HG03045 (cell line): ENCODE results near the gene GPR37L1.
"Not testable (repeated sequence)": the region's sequence is repeated elsewhere in the genome, so short reads cannot be mapped to it uniquely, and the experiment has no call there.

Experiments used
- ATAC-seq: cut with Tn5 transposase; IDR thresholded peaks from one replicate; pipeline ENCODE4 v1.9.1; 2021; ENCODE audit warnings: mild to moderate bottlenecking, moderate library complexity; ENCODE audit not compliant: unreplicated experiment

Gene GPR37L1

DNA sequence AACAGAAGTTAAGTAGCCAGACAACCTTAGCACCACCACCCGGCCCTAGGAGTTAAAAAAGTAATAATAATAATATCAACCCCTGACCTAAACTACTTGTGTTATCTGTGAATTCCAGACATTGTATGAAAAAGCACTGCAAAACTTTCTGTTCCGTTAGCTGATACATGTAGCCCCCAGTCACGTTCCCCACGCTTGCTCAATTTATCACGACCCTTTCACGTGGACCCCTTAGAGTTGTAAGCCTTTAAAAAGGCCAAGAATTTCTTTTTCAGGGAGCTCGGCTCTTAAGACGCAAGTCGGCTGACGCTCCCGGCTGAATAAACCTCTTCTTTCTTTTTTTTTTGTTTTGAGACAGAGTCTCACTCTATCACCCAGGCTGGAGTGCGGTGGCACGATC is 44.3 kb downstream of the GPR37L1 start:
- not testable (repeated sequence) for ATAC-seq

DNA sequence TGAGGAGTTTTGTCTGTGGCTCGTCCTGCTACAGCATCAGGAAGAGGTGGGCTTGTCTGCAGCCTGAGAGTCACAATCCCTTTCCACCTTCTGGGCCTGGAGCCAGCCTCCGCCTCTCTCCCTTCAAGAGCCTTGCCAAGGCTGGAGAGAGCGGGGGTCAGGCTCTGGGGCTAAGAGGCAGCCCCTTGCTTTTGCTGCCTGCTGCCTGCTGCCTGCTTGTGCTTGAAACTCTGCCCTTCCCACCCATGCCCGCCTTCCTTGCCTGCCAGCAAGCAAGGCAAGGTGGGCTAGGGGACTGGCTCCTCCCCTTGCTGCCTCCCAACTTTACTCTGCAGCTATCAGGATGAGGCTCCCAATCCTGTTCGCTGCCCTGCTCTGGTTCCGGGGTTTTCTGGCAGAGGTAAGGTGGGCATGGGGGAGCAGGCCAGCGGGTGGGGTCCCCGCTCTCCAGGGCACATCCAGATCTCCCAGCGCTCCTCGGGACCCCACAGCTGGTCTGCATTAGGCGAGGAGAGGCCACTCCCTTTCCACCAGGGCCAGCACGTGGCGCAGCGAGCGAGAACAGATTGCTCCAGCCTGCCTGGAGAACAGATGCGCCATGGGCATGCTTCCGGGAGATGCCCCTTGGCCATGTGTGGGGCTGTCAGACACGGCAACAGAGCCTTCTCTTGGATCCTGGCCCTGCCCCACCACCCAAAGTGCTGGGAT is 45.1 kb downstream of the GPR37L1 start:
- no peak for ATAC-seq

DNA sequence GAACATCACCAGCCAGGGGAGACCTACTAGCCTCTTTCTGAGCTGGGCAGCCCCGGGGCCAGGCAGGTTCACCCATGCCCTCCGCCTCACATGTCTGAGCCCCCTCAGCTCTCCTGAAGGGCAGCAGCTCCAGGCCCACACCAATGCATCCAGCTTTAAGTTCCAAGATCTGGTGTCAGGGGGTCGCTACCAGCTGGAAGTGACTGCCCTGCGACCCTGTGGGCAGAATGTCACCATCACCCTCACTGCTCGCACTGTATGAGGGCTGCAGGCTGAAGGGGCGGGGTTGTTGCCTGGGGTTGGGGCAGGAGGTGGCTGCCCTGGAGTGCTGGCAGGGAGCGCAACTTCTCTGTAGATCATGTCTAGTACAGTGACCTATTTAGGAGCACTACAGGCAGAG is 46.1 kb downstream of the GPR37L1 start:
- ATAC-seq: no peak

DNA sequence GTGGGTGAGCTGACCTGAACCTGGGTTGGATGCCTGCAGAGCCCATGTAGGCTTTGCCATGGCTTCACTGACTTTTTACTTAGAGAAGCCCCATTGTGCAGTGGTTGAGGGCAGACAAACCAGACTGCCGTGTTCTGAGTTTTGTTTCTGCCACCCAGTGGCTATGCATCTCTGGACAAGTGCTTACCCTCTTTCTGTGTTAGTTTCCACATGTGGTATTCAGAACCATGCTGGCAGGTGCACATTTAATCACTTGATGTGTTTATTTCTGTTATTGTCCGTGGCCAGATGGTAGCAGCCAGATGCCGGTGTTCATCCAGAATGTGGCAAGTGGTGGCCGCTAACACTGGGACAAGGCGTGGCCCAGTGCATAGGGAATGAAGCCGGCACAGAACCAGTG is 48.0 kb downstream of the GPR37L1 start:
- ATAC-seq: no peak

DNA sequence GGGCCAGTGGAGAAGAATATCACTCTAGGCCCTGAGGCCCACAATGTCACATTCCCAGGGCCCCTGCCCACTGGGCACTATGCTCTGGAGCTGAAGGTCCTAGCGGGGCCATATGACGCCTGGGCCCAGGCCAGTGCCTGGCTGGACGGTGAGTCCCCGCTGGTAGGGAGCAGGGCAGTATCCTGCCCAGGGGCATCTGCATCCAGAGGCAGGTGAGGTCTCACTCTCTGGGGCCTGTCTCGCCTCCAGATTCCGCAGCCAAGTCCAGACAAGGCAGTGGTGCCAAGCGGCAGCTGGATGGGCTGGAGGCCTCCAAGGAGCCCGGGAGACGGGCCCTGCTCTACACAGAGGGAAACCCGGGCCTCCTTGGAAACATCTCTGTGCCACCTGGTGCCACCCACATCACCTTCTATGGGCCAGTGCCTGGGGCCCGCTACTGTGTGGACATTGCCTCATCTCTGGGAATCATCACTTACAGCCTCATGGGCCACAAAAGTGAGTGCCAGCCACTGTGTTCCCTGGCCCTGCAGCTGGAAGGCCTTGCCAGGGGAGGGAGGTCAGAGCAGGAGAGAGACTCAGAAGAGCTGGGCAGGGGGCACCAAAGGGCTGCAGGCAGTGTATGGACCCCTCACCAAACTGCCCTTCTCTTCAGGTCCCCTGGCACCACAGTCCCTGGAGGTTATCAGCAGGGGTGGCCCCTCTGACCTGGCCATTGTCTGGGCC is 48.7 kb downstream of the GPR37L1 start:
- ATAC-seq: no peak

DNA sequence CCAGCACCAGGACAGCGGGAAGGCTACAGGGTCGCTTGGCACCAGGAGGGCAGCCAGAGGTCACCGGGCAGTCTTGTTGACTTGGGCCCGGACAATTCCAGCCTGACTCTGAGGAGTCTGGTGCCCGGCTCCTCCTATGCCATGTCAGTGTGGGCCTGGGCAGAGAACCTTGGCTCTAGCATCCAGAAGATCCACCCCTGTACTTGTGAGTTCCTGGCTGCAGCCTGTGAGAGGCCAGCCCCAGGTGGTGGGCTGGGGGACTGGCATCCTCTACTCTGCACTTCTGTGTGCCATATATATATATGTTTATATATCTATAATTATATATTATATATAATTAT is 49.3 kb downstream of the GPR37L1 start:
- no peak for ATAC-seq

DNA sequence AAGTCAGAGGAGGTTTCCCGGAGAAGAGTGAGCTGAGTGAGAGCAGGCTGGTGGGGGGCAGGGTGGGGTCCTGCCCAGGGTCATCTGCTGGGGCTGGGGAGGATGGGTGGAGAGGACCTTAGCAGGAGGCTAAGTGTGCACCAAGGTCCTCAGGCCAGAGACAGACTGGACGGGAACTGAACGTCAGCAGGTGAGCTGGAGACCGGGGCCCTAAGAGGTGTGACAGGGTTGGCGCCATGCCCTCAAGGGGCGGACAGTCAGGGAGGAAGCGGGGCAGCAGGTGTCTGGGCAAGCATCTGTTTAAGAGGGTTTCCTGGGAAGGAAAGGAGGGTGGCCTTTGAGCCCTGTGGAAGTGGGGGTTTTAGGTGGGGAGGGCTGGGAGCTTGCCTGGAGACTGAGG is 51.3 kb downstream of the GPR37L1 start:
- no peak for ATAC-seq

DNA sequence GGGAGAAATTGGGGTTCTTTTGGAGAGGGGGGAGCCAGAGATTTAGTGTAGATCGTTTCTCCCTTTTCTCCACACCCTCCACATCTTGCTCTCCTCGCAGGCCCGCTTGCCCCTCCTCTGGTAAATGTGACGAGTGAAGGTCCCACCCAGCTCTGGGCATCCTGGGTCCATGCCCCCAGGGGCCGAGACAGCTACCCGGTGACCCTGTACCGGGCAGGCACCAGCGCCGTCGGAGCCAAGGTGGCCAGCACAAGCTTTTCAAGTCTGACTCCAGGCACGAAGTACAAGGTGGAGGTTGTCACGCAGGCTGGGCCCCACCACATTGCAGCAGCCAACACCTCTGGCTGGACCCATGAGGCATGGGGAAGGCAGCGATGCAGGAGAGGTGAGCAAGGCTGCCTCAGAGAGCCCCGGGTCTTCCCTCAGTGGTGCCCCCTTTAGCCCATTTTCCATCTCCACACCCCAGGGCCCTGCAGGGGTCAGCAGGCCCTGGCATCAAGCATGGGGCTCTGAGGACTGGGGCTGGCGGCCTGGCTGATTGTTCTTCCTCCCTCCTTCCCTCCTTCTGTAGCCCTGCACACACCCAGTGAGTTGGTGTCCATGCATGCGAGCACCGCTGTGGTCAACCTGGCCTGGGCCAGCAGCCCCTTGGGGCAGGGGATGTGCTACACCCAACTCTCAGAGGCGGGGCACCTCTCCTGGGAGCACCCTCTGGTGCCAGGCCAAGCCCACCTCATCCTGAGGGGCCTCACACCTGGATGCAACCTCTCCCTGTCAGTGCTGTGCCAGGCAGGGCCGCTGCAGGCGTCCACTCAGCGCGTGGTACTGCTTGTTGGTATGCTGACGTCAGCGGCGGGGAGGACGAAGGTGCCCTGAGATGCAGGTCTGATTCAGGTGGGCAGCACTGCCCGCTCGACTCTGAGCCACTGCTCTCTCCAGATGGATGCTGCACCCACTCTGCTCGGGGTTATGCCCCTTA is 54.5 kb downstream of the GPR37L1 start:
- ATAC-seq: no peak

DNA sequence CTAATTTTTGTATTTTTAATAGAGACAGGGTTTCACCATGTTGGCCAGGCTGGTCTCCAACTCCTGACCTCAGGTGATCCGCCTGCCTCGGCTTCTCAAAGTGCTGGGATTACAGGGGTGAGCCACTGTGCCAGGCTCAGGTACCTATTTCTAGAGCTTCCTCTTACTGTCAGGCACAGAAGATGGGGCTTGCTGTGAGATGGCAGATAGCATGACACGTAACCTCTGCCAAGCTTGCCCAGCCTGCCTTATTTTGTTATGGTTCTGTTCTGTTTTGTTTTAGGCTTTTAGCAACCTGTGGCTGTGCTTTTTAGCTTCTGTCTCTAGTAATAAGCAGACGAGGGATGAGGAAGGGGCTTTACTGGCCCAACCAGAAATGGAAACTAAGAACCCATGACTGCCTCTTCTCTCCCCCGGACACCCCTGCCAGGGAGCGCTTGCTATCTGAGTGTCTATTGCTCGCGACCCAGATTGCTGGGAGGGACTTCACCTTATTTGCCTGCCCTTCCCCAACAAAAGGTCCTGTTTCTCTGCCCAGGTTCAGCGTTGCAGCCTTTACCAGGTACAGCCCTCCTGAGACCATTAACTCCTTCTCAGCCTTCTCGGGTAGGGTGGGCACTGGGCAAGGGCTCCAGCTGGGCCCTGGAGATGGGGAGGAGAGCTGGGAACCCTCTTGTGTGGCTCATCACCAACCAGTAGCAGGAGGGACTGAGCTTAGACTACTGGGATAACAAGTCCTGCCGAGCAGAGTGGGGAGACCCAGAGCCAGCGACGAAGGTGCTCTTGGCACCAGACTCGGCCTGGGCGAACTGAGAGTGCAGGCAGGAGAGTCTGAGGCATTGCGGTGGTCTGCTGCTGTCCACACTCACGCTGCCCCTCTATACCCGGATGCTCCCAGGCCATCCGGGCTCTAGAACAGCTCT is 57.4 kb downstream of the GPR37L1 start:
- no peak for ATAC-seq

DNA sequence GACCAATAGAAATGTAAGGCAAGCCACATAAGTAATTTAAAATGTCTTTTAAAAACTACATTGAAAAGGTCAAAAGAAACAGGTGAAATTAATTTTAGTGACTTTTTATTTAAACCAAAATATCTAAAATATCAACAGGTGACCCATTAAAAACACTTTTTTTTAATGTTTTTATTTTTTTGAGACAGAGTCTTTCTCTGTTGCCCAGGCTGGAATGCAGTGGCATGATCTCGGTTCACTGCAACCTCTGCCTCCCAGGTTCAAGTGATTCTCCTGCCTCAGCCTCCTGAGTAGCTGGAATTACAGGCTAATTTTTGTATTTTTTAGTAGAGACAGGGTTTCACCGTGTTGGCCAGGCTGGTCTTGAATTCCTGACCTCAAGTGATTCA is 58.0 kb downstream of the GPR37L1 start:
- ATAC-seq: not testable (repeated sequence)

DNA sequence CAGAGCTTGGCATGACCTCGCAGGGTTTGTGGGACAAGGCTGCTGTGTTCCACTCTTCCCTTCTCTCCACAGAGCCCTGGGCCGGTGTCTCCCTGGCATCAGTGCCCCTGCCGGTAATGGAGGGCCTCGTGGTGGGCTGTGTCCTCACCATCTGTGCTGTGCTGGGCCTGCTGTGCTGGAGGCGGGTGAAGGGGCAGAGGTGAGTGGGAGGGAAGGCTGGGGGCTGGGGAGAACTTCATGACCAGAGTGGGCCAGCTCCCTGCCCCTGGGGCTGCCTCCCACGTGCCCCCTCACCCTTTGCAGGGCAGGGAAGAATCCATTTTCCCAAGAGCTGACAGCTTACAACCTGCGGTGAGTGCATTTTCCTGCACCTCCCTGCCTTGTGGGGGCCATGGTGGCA is 58.9 kb downstream of the GPR37L1 start:
- ATAC-seq: no peak

DNA sequence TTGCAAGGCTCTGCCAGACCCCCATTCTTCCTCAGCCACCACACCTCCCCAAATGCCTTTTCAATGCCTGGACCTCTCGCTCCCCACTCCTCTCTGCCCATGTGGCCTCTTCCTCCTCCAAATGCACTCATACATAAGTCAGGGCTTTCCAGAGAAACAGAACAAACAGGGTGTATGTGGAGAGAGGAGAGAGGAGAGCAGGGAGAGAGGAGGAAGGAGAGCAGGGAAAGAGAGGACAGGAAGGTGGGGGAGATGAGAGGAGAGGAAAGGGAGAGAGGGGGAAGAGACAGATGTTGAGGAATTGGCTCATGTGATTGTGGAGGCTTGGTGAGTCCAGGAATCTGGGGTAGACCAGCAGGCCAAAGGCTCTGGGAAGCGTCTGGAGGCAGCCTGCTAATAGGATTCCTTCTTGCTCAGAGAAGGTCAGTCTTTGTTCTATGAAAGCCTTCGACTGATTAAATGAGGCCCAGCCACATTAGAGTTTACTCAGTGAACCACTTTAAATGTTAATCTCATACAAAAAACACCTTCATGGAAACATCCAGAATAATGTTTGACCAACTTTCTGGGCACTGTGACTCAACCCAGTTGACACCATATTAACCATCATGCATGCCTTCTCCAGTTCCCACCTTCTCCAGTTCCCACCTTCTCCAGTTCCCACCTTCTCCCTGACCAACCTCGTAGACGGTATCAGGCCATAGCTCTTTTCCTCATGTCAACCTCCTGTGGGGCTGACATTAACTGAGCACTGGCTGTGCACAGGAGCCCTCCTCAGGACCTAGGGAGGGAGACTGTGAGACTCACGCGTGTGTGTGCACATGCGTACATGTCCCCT is 59.5 kb downstream of the GPR37L1 start:
- no peak for ATAC-seq
